ENCODE measurements around the gene OR2C3.

GRCh38 chr1:247482747-247483146 lies 53.5 kb downstream of the OR2C3 start:
- TF ChIP-seq POLR2A (IDR thresholded peaks at IDR 0.05; ENCODE audit: low read depth): no peak
- TF ChIP-seq, protein P1, sequence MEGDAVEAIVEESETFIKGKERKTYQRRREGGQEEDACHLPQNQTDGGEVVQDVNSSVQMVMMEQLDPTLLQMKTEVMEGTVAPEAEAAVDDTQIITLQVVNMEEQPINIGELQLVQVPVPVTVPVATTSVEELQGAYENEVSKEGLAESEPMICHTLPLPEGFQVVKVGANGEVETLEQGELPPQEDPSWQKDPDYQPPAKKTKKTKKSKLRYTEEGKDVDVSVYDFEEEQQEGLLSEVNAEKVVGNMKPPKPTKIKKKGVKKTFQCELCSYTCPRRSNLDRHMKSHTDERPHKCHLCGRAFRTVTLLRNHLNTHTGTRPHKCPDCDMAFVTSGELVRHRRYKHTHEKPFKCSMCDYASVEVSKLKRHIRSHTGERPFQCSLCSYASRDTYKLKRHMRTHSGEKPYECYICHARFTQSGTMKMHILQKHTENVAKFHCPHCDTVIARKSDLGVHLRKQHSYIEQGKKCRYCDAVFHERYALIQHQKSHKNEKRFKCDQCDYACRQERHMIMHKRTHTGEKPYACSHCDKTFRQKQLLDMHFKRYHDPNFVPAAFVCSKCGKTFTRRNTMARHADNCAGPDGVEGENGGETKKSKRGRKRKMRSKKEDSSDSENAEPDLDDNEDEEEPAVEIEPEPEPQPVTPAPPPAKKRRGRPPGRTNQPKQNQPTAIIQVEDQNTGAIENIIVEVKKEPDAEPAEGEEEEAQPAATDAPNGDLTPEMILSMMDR (IDR thresholded peaks at IDR 0.05): no peak

Data from esophagus muscularis mucosa (tissue), 3 donors.